ENCODE results near the gene CMTM7. TPM values are rescaled to one million over a fixed set of nuclear protein-coding genes. Genes with fewer than 3 reads are reported as not detected.

Gene CMTM7
- polyA plus RNA-seq, 1 of the 3 experiments (the other 2 are of a cell fraction) = 50.1 TPM

DNA sequence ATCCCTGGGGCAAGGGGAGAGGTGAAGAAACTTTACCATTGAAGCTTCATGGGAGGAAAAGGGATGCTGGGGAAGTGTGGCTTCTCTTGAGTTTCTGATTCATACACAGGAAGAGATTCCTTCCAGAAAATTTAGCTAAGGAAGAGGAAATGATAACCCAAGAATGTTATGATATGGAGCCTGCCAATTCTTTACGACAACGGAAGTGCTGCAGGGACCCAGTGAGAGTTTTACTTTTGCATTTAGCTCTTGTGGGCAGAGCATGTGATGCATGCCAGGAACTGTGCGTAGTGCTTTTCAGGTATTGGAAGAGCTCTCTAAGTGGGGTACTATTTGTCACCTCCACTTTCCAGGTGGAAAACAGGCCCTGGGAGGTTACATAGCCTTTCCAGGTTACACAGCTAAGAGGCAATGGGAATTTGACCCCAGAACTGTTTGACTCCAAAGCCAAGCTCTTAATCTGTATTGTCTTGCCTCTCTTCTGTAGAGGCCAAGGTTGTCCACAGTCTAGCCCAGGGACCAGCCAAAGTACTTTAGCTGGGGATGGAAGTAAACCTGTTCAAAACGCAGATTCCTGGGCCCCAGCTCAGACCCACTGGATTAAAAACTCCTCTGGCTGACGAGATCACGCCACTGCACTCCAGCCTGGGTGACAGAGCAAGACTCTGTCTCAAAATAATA, 23.0 kb downstream of the CMTM7 start:
- H3K4me2 ChIP-seq = peak overlapping the region; percentile 20; the same call in 1 of the 2 replicates
- ChIA-PET CTCF (interaction anchor here (0.6 to 2.2 kb wide), 5 partner anchors 10 to 311 kb away, joined by 3 to 7 read pairs (median 5); no protein-coding TSS in a partner anchor), POLR2A (no interaction called here)

DNA sequence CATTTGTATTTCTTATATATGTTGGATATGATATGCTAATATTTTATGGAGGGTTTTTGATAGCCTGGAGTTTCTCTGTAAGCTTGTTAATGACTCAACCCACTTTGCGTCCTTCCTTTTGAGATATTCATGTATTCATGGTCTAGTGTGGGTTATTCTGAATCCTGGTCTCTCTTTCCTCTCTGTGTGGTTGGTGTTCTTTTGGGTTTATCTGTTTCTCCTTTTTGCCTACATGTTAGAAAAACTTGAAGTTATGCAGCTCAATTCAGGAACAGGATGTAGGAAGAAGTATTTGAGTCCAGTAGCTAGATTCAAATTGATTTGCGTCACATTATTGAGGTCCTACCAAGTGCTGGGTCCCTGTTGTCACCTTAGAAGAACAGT, 28.1 kb downstream of the CMTM7 start:
- DNase-seq = no peak
- Histone ChIP-seq H3K9me3 (no peaks in the 10 kb centered on the region), H4K20me1 (ENCODE audit: insufficient read depth) (no peaks in the 10 kb centered on the region), H3K36me3 (replicated peaks in 1 of 2; ENCODE audit: control insufficient read depth in 1 of 2, insufficient read depth in 2 of 2, low read length in 1 of 2) (no peaks in the 10 kb centered on the region), H3K79me2 (ENCODE audit: insufficient read depth) (peaks cover 54% of the 10 kb centered on the region; the same call in 1 of the 2 replicates), H3K9ac (peak overlapping the region; percentile 57; the same call in 1 of the 2 replicates), H3K27me3 (ENCODE audit: insufficient read depth) (no peaks in the 10 kb centered on the region), H3F3A (replicated peaks; ENCODE audit: insufficient read depth) (peaks cover 19% of the 10 kb centered on the region), H3K4me3 (ENCODE audit: low read depth in 2 of 2, low read length in 1 of 2) (no peak overlapping the region), H3K9me2 (no peaks in the 10 kb centered on the region), H2AFZ (ENCODE audit: low read depth) (peak overlapping the region; percentile 23), H3K4me1 (ENCODE audit: control insufficient read depth in 1 of 2, insufficient read depth in 2 of 2, low read depth in 1 of 2, low read length in 1 of 2) (peaks cover 32 to 33% of the 10 kb centered on the region in 2 experiments), H3K27ac (ENCODE audit: low read depth in 2 of 2, low read length in 1 of 2) (peak overlapping the region in 1 of 2 experiments; percentile 92; a peak in 2 of 4 replicates), H3K4me2 (peak overlapping the region; percentile 54)
- ChIA-PET POLR2A (no interaction called here), CTCF (interaction anchor here (1.0 to 1.6 kb wide), 2 partner anchors 45 to 54 kb away, joined by 3 read pairs; no protein-coding TSS in a partner anchor)
- WGBS (ENCODE audit: low lambda C conversion rate) = 100% methylated on average over 2 of the region's 2 CpGs
- TF ChIP-seq GATA2 (CRISPR knock-in tag; IDR thresholded peaks at IDR 0.05) = no peak
- no peak for TF ChIP-seq NFIC (IDR thresholded peaks at IDR 0.05; ENCODE audit: borderline replicate concordance)
- no peak for TF ChIP-seq TCF12 (IDR thresholded peaks at IDR 0.05)
- no peak for TF ChIP-seq SIN3A (IDR thresholded peaks at IDR 0.05; ENCODE audit: borderline replicate concordance, low read depth, low read length)
- no peak for TF ChIP-seq SMC3 (IDR thresholded peaks at IDR 0.05; ENCODE audit: low read depth, low read length)
- TF ChIP-seq, protein P1, sequence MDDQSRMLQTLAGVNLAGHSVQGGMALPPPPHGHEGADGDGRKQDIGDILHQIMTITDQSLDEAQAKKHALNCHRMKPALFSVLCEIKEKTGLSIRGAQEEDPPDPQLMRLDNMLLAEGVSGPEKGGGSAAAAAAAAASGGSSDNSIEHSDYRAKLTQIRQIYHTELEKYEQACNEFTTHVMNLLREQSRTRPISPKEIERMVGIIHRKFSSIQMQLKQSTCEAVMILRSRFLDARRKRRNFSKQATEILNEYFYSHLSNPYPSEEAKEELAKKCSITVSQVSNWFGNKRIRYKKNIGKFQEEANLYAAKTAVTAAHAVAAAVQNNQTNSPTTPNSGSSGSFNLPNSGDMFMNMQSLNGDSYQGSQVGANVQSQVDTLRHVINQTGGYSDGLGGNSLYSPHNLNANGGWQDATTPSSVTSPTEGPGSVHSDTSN (IDR thresholded peaks at IDR 0.05) = no peak
- TF ChIP-seq, protein P2, sequence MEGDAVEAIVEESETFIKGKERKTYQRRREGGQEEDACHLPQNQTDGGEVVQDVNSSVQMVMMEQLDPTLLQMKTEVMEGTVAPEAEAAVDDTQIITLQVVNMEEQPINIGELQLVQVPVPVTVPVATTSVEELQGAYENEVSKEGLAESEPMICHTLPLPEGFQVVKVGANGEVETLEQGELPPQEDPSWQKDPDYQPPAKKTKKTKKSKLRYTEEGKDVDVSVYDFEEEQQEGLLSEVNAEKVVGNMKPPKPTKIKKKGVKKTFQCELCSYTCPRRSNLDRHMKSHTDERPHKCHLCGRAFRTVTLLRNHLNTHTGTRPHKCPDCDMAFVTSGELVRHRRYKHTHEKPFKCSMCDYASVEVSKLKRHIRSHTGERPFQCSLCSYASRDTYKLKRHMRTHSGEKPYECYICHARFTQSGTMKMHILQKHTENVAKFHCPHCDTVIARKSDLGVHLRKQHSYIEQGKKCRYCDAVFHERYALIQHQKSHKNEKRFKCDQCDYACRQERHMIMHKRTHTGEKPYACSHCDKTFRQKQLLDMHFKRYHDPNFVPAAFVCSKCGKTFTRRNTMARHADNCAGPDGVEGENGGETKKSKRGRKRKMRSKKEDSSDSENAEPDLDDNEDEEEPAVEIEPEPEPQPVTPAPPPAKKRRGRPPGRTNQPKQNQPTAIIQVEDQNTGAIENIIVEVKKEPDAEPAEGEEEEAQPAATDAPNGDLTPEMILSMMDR (IDR thresholded peaks at IDR 0.05) = no peak
- TF ChIP-seq, protein P3, sequence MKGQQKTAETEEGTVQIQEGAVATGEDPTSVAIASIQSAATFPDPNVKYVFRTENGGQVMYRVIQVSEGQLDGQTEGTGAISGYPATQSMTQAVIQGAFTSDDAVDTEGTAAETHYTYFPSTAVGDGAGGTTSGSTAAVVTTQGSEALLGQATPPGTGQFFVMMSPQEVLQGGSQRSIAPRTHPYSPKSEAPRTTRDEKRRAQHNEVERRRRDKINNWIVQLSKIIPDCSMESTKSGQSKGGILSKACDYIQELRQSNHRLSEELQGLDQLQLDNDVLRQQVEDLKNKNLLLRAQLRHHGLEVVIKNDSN (IDR thresholded peaks at IDR 0.05; ENCODE audit: borderline replicate concordance, low read depth) = no peak
- TF ChIP-seq FOXM1 (IDR thresholded peaks at IDR 0.05; ENCODE audit: low read depth) = no peak
- TF ChIP-seq NRF1 (IDR thresholded peaks at IDR 0.05; ENCODE audit: low read depth, low read length) = no peak
- no peak for TF ChIP-seq RAD21 (IDR thresholded peaks at IDR 0.05; ENCODE audit: low read length)
- TF ChIP-seq, protein P4, sequence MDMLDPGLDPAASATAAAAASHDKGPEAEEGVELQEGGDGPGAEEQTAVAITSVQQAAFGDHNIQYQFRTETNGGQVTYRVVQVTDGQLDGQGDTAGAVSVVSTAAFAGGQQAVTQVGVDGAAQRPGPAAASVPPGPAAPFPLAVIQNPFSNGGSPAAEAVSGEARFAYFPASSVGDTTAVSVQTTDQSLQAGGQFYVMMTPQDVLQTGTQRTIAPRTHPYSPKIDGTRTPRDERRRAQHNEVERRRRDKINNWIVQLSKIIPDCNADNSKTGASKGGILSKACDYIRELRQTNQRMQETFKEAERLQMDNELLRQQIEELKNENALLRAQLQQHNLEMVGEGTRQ (IDR thresholded peaks at IDR 0.05; ENCODE audit: borderline replicate concordance, low read depth, low read length) = no peak

More for the DNA sequence above, 23.0 kb downstream of the CMTM7 start:
- H3K27me3 ChIP-seq (ENCODE audit: insufficient read depth) = no peaks in the 10 kb centered on the region
- peaks cover 6 to 18% of the 10 kb centered on the region in 2 experiments; a peak in 3 of 4 replicates for H3K4me1 ChIP-seq (ENCODE audit: control insufficient read depth in 1 of 2, insufficient read depth in 2 of 2, low read depth in 1 of 2, low read length in 1 of 2)
- H3K79me2 ChIP-seq (ENCODE audit: insufficient read depth) = peaks cover 42% of the 10 kb centered on the region; the same call in 1 of the 2 replicates
- DNase-seq = no peak
- peak overlapping the region in 1 of 2 experiments; percentile 34; a peak in 2 of 4 replicates for H3K27ac ChIP-seq (ENCODE audit: low read depth in 2 of 2, low read length in 1 of 2)
- H3K9ac ChIP-seq = no peak overlapping the region
- H2AFZ ChIP-seq (ENCODE audit: low read depth) = 0 out of 2 replicates have a peak overlapping the region, but pooled peaks have one; percentile 26
- no peaks in the 10 kb centered on the region for H4K20me1 ChIP-seq (ENCODE audit: insufficient read depth)
- H3K9me3 ChIP-seq = no peaks in the 10 kb centered on the region
- 75% methylated on average over 6 of the region's 6 CpGs for WGBS (ENCODE audit: low lambda C conversion rate)
- TF ChIP-seq NFIC (IDR thresholded peaks at IDR 0.05; ENCODE audit: borderline replicate concordance) (peak; percentile 51), GABPA (IDR thresholded peaks at IDR 0.05; ENCODE audit: low read depth) (peak; percentile 53; the same call in 1 of the 2 replicates), TAF1 (IDR thresholded peaks at IDR 0.05; ENCODE audit: borderline replicate concordance, low read depth, low read length) (0 out of 2 replicates have a peak, but pooled peaks have one; percentile 18), FOXJ3 (CRISPR knock-in tag; IDR thresholded peaks at IDR 0.05) (no peak), TCF12 (IDR thresholded peaks at IDR 0.05) (peak; percentile 8; the same call in 1 of the 2 replicates)
- TF ChIP-seq, protein P5, sequence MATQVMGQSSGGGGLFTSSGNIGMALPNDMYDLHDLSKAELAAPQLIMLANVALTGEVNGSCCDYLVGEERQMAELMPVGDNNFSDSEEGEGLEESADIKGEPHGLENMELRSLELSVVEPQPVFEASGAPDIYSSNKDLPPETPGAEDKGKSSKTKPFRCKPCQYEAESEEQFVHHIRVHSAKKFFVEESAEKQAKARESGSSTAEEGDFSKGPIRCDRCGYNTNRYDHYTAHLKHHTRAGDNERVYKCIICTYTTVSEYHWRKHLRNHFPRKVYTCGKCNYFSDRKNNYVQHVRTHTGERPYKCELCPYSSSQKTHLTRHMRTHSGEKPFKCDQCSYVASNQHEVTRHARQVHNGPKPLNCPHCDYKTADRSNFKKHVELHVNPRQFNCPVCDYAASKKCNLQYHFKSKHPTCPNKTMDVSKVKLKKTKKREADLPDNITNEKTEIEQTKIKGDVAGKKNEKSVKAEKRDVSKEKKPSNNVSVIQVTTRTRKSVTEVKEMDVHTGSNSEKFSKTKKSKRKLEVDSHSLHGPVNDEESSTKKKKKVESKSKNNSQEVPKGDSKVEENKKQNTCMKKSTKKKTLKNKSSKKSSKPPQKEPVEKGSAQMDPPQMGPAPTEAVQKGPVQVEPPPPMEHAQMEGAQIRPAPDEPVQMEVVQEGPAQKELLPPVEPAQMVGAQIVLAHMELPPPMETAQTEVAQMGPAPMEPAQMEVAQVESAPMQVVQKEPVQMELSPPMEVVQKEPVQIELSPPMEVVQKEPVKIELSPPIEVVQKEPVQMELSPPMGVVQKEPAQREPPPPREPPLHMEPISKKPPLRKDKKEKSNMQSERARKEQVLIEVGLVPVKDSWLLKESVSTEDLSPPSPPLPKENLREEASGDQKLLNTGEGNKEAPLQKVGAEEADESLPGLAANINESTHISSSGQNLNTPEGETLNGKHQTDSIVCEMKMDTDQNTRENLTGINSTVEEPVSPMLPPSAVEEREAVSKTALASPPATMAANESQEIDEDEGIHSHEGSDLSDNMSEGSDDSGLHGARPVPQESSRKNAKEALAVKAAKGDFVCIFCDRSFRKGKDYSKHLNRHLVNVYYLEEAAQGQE (IDR thresholded peaks at IDR 0.05; ENCODE audit: low read depth, low read length) = no peak
- H3K36me3 ChIP-seq (replicated peaks in 1 of 2; ENCODE audit: control insufficient read depth in 1 of 2, insufficient read depth in 2 of 2, low read length in 1 of 2) = no peaks in the 10 kb centered on the region
- H3K4me3 ChIP-seq (ENCODE audit: low read depth in 2 of 2, low read length in 1 of 2) = no peak overlapping the region
- H3K9me2 ChIP-seq = no peaks in the 10 kb centered on the region
- H3F3A ChIP-seq (replicated peaks; ENCODE audit: insufficient read depth) = peaks cover 13% of the 10 kb centered on the region

All from SK-N-SH (cell line).